Neuron (in vitro differentiated cells): ENCODE results near the gene LDLRAD4.

Source experiments
- H2AFZ ChIP-seq: one replicate; pipeline ENCODE4 v1.6.1; 2013; ENCODE audit warnings: low read depth, mild to moderate bottlenecking, inconsistent platforms, low read length, moderate library complexity
- H3K27me3 ChIP-seq: one replicate; pipeline ENCODE4 v1.6.1; 2013; ENCODE audit warnings: low read length; ENCODE audit not compliant: insufficient read depth
- H3K36me3 ChIP-seq: one replicate; pipeline ENCODE4 v1.6.1; 2013; ENCODE audit warnings: low read length; ENCODE audit not compliant: insufficient read depth
- H3K4me1 ChIP-seq: one replicate; pipeline ENCODE4 v1.6.1; 2013; ENCODE audit warnings: low read length; ENCODE audit not compliant: insufficient read depth
- H3K4me3 ChIP-seq: 2 replicates; pipeline ENCODE4 v1.5.1; 2013; ENCODE audit warnings: mild to moderate bottlenecking, low read length, moderate library complexity
- H3K9me3 ChIP-seq: one replicate; pipeline ENCODE4 v1.6.1; 2013; ENCODE audit warnings: low read length

The LDLRAD4 gene

DNA sequence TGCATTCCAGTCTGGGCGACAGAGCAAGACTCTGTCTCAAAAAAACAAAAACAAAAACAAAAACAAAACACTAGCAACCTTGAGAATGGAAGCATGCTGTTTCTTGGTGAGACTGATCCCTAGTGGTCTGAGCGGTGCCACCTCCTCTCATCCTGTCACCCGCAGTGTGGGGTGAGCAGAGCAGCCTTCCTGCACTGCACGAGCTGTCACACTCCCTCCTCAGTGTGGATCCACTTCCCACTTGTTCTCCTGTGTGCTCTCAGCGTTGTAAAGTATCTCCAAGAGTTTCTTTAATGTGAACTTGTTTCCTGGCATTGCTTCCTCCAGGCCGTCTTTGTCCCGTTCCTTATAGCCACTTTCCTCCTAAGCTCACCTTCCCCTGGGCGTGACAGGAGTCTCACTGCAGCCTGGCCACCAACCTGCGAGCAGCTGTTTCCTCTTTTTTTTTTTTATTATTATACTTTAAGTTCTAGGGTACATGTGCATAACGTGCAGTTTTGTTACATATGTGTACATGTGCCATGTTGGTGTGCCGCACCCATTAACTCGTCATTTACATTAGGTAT lies 287.3 kb downstream of the LDLRAD4 start:
- Histone ChIP-seq H3K4me3 (no peak overlapping the region), H3K4me1 (peaks cover 5% of the 10 kb centered on the region), H3K27me3 (no peaks in the 10 kb centered on the region), H3K9me3 (no peaks in the 10 kb centered on the region), H3K36me3 (no peaks in the 10 kb centered on the region), H2AFZ (no peak overlapping the region)

GRCh38 chr18:13510594-13510993 lies 292.0 kb downstream of the LDLRAD4 start:
- Histone ChIP-seq H3K4me3 (no peak overlapping the region), H3K36me3 (no peaks in the 10 kb centered on the region), H3K27me3 (no peaks in the 10 kb centered on the region), H3K9me3 (no peaks in the 10 kb centered on the region), H3K4me1 (no peaks in the 10 kb centered on the region), H2AFZ (no peak overlapping the region)

DNA sequence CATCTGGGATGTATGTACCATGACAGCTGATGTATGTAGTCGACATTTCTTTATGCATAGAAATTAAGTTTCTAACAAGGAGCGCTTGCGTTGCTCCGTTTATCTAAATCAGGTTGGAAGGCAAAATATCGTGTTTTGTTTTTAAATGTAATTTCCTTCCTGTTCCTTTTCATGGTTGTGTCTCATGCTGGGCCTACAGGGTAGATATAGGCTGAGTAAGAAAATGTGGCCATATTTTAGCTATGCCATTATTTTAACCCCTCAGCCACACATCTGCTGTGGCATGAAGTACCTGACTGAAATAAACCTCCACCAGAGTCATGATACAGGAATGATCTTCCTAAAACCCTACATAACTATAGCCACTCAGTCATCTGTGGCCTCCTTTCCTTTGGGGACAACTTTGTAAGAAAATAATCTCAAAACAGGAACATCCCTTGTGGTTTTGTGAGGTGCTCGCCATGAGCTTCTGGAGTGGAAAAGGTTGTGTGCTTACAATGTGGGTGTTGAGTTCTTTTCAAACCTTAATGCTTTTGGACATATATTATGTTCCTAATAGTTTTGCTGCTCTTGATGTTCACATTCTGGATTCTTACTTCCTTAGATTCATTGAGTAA lies 293.5 kb downstream of the LDLRAD4 start:
- Histone ChIP-seq H3K36me3 (no peaks in the 10 kb centered on the region), H2AFZ (no peak overlapping the region), H3K27me3 (no peaks in the 10 kb centered on the region), H3K9me3 (no peaks in the 10 kb centered on the region), H3K4me1 (no peaks in the 10 kb centered on the region), H3K4me3 (no peak overlapping the region)

DNA sequence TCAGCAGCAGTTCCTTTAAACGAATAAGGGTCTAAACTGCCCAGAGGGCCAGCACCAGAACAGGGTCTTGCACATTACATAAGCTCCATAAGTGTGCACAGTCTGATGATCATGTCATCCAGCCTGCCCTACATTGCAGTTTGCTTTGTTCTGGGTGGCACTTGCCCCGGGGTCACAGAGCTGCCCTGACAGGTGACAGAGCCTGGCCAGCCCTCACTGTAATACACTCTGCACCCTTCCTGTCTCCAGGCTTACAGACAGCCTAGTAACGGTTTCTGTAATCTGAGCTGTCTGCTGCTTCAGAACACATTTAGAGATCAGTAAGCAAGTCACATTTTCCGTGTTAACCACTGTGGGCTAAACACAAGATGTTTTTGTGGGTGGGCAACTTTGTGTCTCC lies 294.5 kb downstream of the LDLRAD4 start:
- no peak overlapping the region for H2AFZ ChIP-seq
- H3K27me3 ChIP-seq = no peaks in the 10 kb centered on the region
- no peaks in the 10 kb centered on the region for H3K9me3 ChIP-seq
- H3K4me1 ChIP-seq = no peaks in the 10 kb centered on the region
- no peaks in the 10 kb centered on the region for H3K36me3 ChIP-seq
- H3K4me3 ChIP-seq = no peak overlapping the region

GRCh38 chr18:13513481-13513880 lies 294.9 kb downstream of the LDLRAD4 start:
- Histone ChIP-seq H2AFZ (no peak overlapping the region), H3K27me3 (no peaks in the 10 kb centered on the region), H3K4me3 (no peak overlapping the region), H3K4me1 (no peaks in the 10 kb centered on the region), H3K36me3 (no peaks in the 10 kb centered on the region), H3K9me3 (no peaks in the 10 kb centered on the region)

- H3K4me3 ChIP-seq = no peak overlapping the region
- H3K36me3 ChIP-seq = no peaks in the 10 kb centered on the region
These were observed 296.0 kb downstream of the LDLRAD4 start for GRCh38 chr18:13514558-13514957.

GRCh38 chr18:13516855-13517254 lies 298.3 kb downstream of the LDLRAD4 start:
- Histone ChIP-seq H3K4me1 (no peaks in the 10 kb centered on the region), H3K36me3 (no peaks in the 10 kb centered on the region), H3K27me3 (no peaks in the 10 kb centered on the region), H2AFZ (no peak overlapping the region), H3K4me3 (no peak overlapping the region), H3K9me3 (no peaks in the 10 kb centered on the region)

More at GRCh38 chr18:13514558-13514957, 296.0 kb downstream of the LDLRAD4 start:
- Histone ChIP-seq H3K9me3 (no peaks in the 10 kb centered on the region), H2AFZ (no peak overlapping the region), H3K4me1 (no peaks in the 10 kb centered on the region), H3K27me3 (no peaks in the 10 kb centered on the region)

- Histone ChIP-seq H3K4me3 (no peak overlapping the region), H3K27me3 (no peaks in the 10 kb centered on the region), H3K4me1 (no peaks in the 10 kb centered on the region), H3K36me3 (no peaks in the 10 kb centered on the region), H2AFZ (no peak overlapping the region), H3K9me3 (no peaks in the 10 kb centered on the region)
These were observed 298.8 kb downstream of the LDLRAD4 start for GRCh38 chr18:13517369-13517768.

DNA sequence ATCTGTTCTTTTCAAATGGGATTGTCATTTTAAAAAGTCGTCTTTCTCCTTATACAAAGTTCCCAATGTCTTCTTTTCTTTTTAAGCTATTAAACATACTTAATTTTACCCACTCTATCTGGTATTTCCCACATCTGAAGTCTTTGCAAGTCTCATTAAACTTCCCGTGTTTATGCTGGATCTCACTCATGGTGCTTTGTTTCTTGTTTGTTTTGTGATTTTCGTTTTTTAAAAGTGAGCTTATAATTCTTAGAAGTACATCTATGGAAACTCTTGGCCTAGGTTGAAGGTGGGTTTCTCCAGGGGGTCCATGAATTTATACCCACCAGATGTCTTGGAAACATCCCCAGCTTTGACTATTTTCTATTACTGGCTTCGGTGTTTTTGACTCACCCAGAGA lies 299.8 kb downstream of the LDLRAD4 start:
- H3K36me3 ChIP-seq = no peaks in the 10 kb centered on the region
- H3K4me3 ChIP-seq = no peak overlapping the region
- H3K27me3 ChIP-seq = no peaks in the 10 kb centered on the region
- H3K4me1 ChIP-seq = no peaks in the 10 kb centered on the region
- H2AFZ ChIP-seq = no peak overlapping the region
- H3K9me3 ChIP-seq = no peaks in the 10 kb centered on the region

GRCh38 chr18:13520306-13520705 lies 301.7 kb downstream of the LDLRAD4 start:
- H3K4me3 ChIP-seq = no peak overlapping the region

GRCh38 chr18:13520741-13521140 lies 302.2 kb downstream of the LDLRAD4 start:
- Histone ChIP-seq H3K4me3 (no peak overlapping the region), H3K4me1 (no peaks in the 10 kb centered on the region), H2AFZ (no peak overlapping the region), H3K27me3 (no peaks in the 10 kb centered on the region), H3K9me3 (no peaks in the 10 kb centered on the region), H3K36me3 (no peaks in the 10 kb centered on the region)

More at GRCh38 chr18:13520306-13520705, 301.7 kb downstream of the LDLRAD4 start:
- no peak overlapping the region for H2AFZ ChIP-seq
- no peaks in the 10 kb centered on the region for H3K27me3 ChIP-seq
- H3K9me3 ChIP-seq = no peaks in the 10 kb centered on the region
- H3K4me1 ChIP-seq = no peaks in the 10 kb centered on the region
- no peaks in the 10 kb centered on the region for H3K36me3 ChIP-seq

DNA sequence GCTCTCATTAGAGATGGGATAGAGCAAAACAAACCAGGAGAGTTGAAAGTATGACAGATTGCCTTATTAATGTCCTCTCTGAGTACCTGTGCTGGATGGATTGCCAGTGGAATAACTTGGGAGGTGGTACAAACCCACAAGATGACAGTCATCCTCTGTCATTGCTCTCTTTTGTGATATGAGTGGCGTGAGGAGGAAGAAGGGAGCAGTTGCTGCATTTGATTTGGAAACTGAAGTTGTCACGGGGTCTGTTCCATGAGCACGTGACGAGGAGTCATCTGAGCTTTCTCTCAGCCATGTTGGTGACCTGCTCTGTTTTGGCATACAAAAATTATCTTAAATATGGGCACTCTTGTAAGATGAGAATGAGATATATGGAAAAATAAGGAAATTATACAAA lies 302.9 kb downstream of the LDLRAD4 start:
- no peaks in the 10 kb centered on the region for H3K36me3 ChIP-seq
- H3K27me3 ChIP-seq = no peaks in the 10 kb centered on the region
- no peaks in the 10 kb centered on the region for H3K4me1 ChIP-seq
- no peaks in the 10 kb centered on the region for H3K9me3 ChIP-seq
- no peak overlapping the region for H3K4me3 ChIP-seq
- H2AFZ ChIP-seq = no peak overlapping the region

DNA sequence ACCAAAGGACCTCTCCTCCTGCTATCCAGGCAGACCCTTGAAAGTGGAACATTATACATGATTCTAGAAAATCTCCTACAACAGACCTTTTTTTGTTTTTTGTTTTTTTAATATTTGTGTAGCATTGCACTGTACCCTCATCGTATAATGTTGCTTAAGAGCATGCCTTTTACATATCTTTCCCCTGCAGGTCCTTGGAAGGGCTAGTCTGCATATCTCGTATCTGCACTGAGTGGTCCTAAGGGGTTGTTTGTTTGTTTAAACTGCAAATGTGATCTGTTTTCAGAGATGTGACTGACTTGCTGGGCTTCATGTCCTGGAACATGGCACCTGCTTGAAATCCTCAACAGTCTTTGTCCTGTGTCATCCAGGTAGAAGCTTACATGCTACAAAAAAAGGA lies 303.7 kb downstream of the LDLRAD4 start:
- H2AFZ ChIP-seq = no peak overlapping the region
- H3K36me3 ChIP-seq = no peaks in the 10 kb centered on the region
- no peaks in the 10 kb centered on the region for H3K27me3 ChIP-seq
- no peak overlapping the region for H3K4me3 ChIP-seq
- no peaks in the 10 kb centered on the region for H3K9me3 ChIP-seq
- H3K4me1 ChIP-seq = no peaks in the 10 kb centered on the region
